Stimulated activated CD8-positive, alpha-beta memory T cell treated with anti-CD3 and anti-CD28 coated beads, Interleukin-2, amount 100 ng/mL, for 48 hours (primary cell): ENCODE measurements around the gene DSG2.

Experiments used
- DNase-seq, 2 donors: peaks; one replicate each; pipeline ENCODE4 v3.0.0-alpha.2; 2020; ENCODE audit warnings: low read depth in 2 of 2

DSG2 gene

GRCh38 chr18:31590570-31590969 lies 92.6 kb downstream of the DSG2 start:
- DNase-seq: no peak

- no peak for DNase-seq
Measured at GRCh38 chr18:31591113-31591512, 93.1 kb downstream of the DSG2 start.

- DNase-seq: no peak
Measured at GRCh38 chr18:31591628-31592027, 93.7 kb downstream of the DSG2 start, which contains the start of gene TTR. TTR (plus strand) TSS chr18:31591877; CDS start chr18:31591903, 26 bp downstream.

- no peak for DNase-seq
Measured at GRCh38 chr18:31592506-31593157, 94.7 kb downstream of the DSG2 start.

- DNase-seq: no peak
Measured at GRCh38 chr18:31595121-31595771, 97.3 kb downstream of the DSG2 start.

- no peak for DNase-seq
Measured at GRCh38 chr18:31596081-31596872, 98.3 kb downstream of the DSG2 start.

- DNase-seq: no peak
Measured at GRCh38 chr18:31598021-31598805, 100.2 kb downstream of the DSG2 start.
